Ovary (tissue), 9 donors: Measurements from ENCODE around the gene RPL37. TPM values are rescaled to one million over a fixed set of nuclear protein-coding genes. Genes with fewer than 3 reads are reported as not detected.
"Not testable (repeated sequence)": the region's sequence is repeated elsewhere in the genome, so short reads cannot be mapped to it uniquely, and the experiment has no call there.

Experiments
- DNase-seq, 5 donors: peaks; one replicate each; pipeline ENCODE4 v3.0.0-alpha.2; 2019 to 2020
- H3K27ac ChIP-seq, 2 donors: fragments of 200-600 bp; one replicate each; pipeline versions ENCODE4 v1.5.1 to v1.8.0; 2019 to 2022
- H3K27me3 ChIP-seq: fragments of 200-600 bp; one replicate; pipeline ENCODE4 v1.8.0; 2022
- H3K36me3 ChIP-seq: fragments of 200-600 bp; sonication (generic); one replicate; pipeline ENCODE4 v1.5.1; 2019
- H3K4me1 ChIP-seq: one replicate; pipeline ENCODE4 v1.8.1; 2013; ENCODE audit warnings: mild to moderate bottlenecking, moderate library complexity; ENCODE audit not compliant: insufficient read depth
- H3K4me3 ChIP-seq: fragments of 200-600 bp; sonication (generic); one replicate; pipeline ENCODE4 v1.5.1; 2017
- H3K9me3 ChIP-seq, 2 donors: fragments of 200-600 bp in 1 of 2; sonication (generic) in 1 of 2; one replicate each; pipeline versions ENCODE4 v1.5.1 to v1.8.1; 2013 to 2019; ENCODE audit warnings: mild to moderate bottlenecking in 1 of 2, moderate library complexity in 1 of 2
- CTCF ChIP-seq, 3 donors: fragments of 450-650 bp in 2 of 3; fragments of 200-600 bp in 1 of 3; IDR thresholded peaks; one replicate each; pipeline versions ENCODE4 v1.5.1 to v1.8.0; 2016 to 2022; ENCODE audit warnings: antibody characterized with exemption in 3 of 3, mild to moderate bottlenecking in 1 of 3
- EP300 ChIP-seq: sonication (generic); formaldehyde crosslinking; IDR thresholded peaks from one replicate; pipeline ENCODE4 v1.6.1; 2017; ENCODE audit warnings: antibody characterized with exemption
- POLR2A ChIP-seq: fragments of 450-650 bp; IDR thresholded peaks from one replicate; pipeline ENCODE4 v1.6.1; 2017; ENCODE audit warnings: antibody characterized with exemption, mild to moderate bottlenecking, moderate library complexity
- WGBS, 3 donors: extraction: QIAGEN DNeasy Blood & Tissue Kit in 1 of 3; methylation state at CpG; one replicate each; pipeline versions ENCODE4 v1.1.5 to v1.1.7; 2013 to 2017; 5-methylcytosine and 5-hydroxymethylcytosine counted together
- intact Hi-C, 4 donors: fragments of 100-400 bp; cut with DNase I; formaldehyde crosslinking; loops; one replicate each; pipeline versions ENCODE4 v1.11.0 to v1.15.1; 2022 to 2023
- polyA plus RNA-seq, 2 donors: library from polyadenylated mRNA; stranded (reverse); fragments of 200-250 nt in 1 of 2; fragments of 350-450 nt in 1 of 2; fragmentation: Illumina TruSeq in 1 of 2; extraction: RNeasy Lipid Tissue Mini Kit (QIAGEN cat#74804) in 1 of 2; gene quantifications; one replicate each; pipeline ENCODE4 v1.2.3, GENCODE V29; 2013 to 2014
- total RNA-seq, 7 donors: library from RNA; depleted of rRNA in 2 of 7; stranded (reverse); fragments of >200 nt in 2 of 7; fragmentation: NEBNext Ultra II Directional in 3 of 7; extraction: Animal tissue kit (Norgen Biotek cat#: 25700) in 3 of 7; gene quantifications; one replicate each; pipeline versions ENCODE4 v1.1.0 to v1.2.4, GENCODE V29; 2016 to 2023
- donor health status: DM: no; HTN: no; CAD: no; lungs with moderate emphysema.
- donor health status: DM: no; HTN: no; CAD: no.
- donor health status: Bipolar disorder and iron deficiency.
- donor health status: DM: yes; HTN: yes; CAD: no.
- donor health status: DM: no; HTN: no; CAD: no.
- donor health status: DM: yes; HTN: yes; CAD: no.

RPL37 gene
- total and polyA plus RNA-seq, 9 donors = 686 to 4,164 (median 2,386) TPM

DNA sequence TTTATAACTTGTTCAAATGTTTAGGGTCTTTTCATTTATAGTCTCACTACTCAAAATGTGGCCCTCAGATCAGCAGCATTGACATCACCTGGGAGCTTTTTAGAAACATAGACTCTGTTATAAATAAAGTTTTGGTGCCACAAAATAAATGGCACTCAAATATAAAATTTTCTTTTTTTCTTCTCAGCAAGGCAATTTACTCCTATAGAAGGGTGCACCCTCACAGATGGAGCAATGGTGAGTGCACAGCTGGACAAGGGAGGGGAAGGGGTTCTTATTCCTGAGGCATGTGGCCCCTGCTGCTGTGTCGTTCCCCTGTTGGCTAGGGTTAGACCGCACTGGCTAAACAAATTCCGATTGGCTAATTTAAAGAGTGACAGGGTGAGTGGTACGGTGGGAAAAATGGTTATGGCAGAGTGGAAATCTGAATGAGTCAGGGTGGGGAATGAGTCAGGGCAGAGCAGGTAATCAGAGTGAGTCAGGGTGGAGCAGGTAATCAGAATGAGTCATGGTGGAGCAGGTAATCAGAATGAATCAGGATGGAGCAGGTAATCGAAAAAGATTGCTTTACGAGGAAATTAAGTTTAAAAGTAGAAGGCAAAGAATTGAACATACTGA, 42.5 kb upstream of the RPL37 start:
- Histone ChIP-seq H3K36me3 (no peaks in the 10 kb centered on the region), H3K4me1 (no peaks in the 10 kb centered on the region), H3K27ac (no peak overlapping the region), H3K9me3 (no peaks in the 10 kb centered on the region), H3K4me3 (no peak overlapping the region), H3K27me3 (no peaks in the 10 kb centered on the region)
- intact Hi-C loops = loop anchor here in 1 of 4 donors (10.0 kb wide), 1 partner anchor 123 kb away; the partner anchor contains the start of gene TTC33
- no peak for DNase-seq
- TF ChIP-seq EP300 (no peak), POLR2A (no peak), CTCF (IDR thresholded peaks at IDR 0.05) (no peak)
- 89 to 95% (median 90%) methylated on average over 6 of the region's 6 CpGs for WGBS, 3 donors

DNA sequence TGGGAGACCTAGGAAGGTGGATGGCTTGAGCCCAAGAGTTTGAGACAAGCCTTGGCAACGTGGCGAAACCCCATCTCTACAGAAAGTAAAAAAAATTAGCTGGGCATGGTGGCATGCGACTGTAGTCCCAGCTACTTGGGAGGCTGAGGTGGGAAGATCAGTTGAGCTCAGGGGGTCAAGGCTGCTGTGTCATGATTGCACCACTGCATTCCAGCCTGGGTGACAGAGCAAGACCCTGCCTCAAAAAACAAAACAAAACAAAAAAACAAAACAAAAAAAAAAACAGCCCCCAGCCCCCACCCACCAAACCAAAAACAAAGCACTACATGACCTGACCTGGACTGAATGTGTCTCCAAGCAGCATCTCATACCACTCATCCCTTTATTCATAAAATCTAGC, 40.9 kb upstream of the RPL37 start:
- no peaks in the 10 kb centered on the region for H3K4me1 ChIP-seq
- TF ChIP-seq EP300 (no peak), CTCF (IDR thresholded peaks at IDR 0.05) (no peak), POLR2A (no peak)
- H3K9me3 ChIP-seq = no peaks in the 10 kb centered on the region
- no peaks in the 10 kb centered on the region for H3K27me3 ChIP-seq
- H3K4me3 ChIP-seq = no peak overlapping the region
- 71 to 73% (median 72%) methylated on average over 3 of the region's 3 CpGs for WGBS, 3 donors
- H3K36me3 ChIP-seq = no peaks in the 10 kb centered on the region
- no peak overlapping the region for H3K27ac ChIP-seq
- intact Hi-C loops = loop anchor here in 1 of 4 donors (10.0 kb wide), 1 partner anchor 121 kb away; the partner anchor contains the start of gene TTC33
- no peak for DNase-seq

DNA sequence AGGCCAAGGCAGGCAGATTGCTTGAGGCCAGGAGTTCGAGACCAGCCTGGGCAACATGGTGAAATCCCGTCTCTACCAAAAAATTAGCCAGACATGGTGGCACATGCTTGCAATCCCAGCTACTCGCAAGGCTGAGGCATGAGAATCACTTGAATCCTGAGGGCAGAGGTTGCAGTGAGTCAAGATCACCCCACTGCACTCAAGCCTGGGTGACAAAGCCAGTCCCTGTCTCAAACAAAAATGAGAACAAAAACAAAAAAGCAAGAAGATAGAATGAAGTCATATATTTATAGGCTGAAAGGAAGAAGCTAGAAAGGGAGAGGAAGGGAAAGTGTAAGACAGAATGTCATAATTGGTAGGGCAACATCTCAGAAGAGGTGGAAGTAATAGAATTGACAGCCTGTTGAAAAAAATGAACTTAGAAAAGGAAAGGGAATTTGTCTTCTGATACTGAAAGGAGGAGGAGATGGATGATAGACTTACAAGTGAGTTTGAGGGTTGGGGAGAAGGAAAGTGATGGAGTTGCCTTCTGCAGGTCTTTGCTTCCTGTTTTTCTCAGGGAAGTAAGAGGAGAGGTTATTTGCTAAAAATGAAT, 38.4 kb upstream of the RPL37 start:
- TF ChIP-seq POLR2A (no peak), EP300 (no peak), CTCF (IDR thresholded peaks at IDR 0.05) (no peak)
- Histone ChIP-seq H3K4me1 (no peaks in the 10 kb centered on the region), H3K27ac (no peak overlapping the region), H3K4me3 (no peak overlapping the region), H3K27me3 (no peaks in the 10 kb centered on the region), H3K36me3 (no peaks in the 10 kb centered on the region), H3K9me3 (no peaks in the 10 kb centered on the region)
- 93 to 97% (median 93%) methylated on average over 3 of the region's 3 CpGs for WGBS, 3 donors
- intact Hi-C loops = loop anchor here in 1 of 4 donors (10.0 kb wide), 1 partner anchor 119 kb away; the partner anchor contains the start of gene TTC33
- no peak for DNase-seq

GRCh38 chr5:40872253-40872652, 37.2 kb upstream of the RPL37 start:
- not testable (repeated sequence) for H3K36me3 ChIP-seq, H3K27ac ChIP-seq, H3K4me1 ChIP-seq, H3K27me3 ChIP-seq, H3K4me3 ChIP-seq, H3K9me3 ChIP-seq, DNase-seq
- intact Hi-C loops = loop anchor here in 1 of 4 donors (10.0 kb wide), 1 partner anchor 117 kb away; the partner anchor contains the start of gene TTC33
- 92 to 94% (median 94%) methylated on average over 8 of the region's 8 CpGs for WGBS, 3 donors

DNA sequence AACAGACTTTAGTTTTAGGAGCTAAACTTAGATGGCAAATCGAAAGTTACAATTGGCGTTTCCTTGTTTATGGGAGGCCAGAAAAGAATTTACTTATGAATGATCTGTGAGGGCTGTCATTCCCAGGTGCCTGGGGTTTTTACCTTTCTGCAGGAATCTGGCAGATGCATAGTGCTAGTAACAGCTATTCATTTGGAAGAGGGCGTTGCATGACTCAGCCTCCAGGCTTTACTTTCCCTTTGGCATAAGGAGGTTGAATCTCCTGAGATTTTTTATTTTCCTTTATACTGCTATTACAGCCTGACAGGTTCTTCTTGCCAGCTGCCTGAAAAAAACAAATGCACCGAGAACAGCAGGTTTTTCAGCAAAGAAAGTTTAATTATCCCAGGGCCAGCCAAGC, 36.2 kb upstream of the RPL37 start:
- TF ChIP-seq EP300 = no peak
- H3K27ac ChIP-seq = no peak overlapping the region
- no peaks in the 10 kb centered on the region for H3K4me1 ChIP-seq
- intact Hi-C loops = loop anchor here in 1 of 4 donors (10.0 kb wide), 1 partner anchor 116 kb away; the partner anchor contains the start of gene TTC33
- 63 to 72% (median 69%) methylated on average over 4 of the region's 4 CpGs for WGBS, 3 donors
- H3K4me3 ChIP-seq = no peak overlapping the region
- no peaks in the 10 kb centered on the region for H3K27me3 ChIP-seq
- H3K36me3 ChIP-seq = no peaks in the 10 kb centered on the region
- no peaks in the 10 kb centered on the region for H3K9me3 ChIP-seq
- DNase-seq = no peak
